Heart left ventricle (tissue), 13 donors: ENCODE results near the gene KCTD10.

Experiments
- CTCF ChIP-seq, 12 donors: fragments of 200-600 bp; sonication (generic) in 4 of 12; IDR thresholded peaks; one replicate each; pipeline versions ENCODE4 v1.5.0 to v1.8.0; 2018 to 2022; ENCODE audit warnings: antibody characterized with exemption in 12 of 12, mild to moderate bottlenecking in 5 of 12
- POLR2A ChIP-seq, 2 donors: fragments of 450-650 bp; IDR thresholded peaks; one replicate each; pipeline ENCODE4 v1.6.1; 2017; ENCODE audit warnings: antibody characterized with exemption in 2 of 2, mild to moderate bottlenecking in 2 of 2, moderate library complexity in 2 of 2
- donor health status: ischemic (EF 13 %, LVEDD 7.1; RV severe dilation, severe dysfunction).
- donor health status: DM: no; HTN: yes; CAD: no.
- donor health status: DM: no; HTN: no; CAD: no.
- donor health status: ischemic (EF 25% LVEDD 6.9; RV normal size, moderate dysfunction).
- donor health status: ischemic (EF 25% LVEDD 5.7; RV mildly dilated, moderate dysfunction).
- donor health status: ischemic (EF 35%, LVEDD 5.7; RV mildly dilated, moderate dysfunction).
- donor health status: nonischemic (EF 11% LVEDD 7.7; RV severe dilation, severe dysfunction).
- donor health status: DM: yes; HTN: yes; CAD: no.
- donor health status: PGD.
- donor health status: ischemic (EF 29% LVEDD 5.4; RV normal size, mild dysfunction).
- donor health status: nonischemic (EF 23%, LVEDD 6.1; RV moderate dilation, normal function).

- TF ChIP-seq CTCF (IDR thresholded peaks at IDR 0.05): no peak
- no peak for TF ChIP-seq POLR2A (IDR thresholded peaks at IDR 0.05)
Measured at GRCh38 chr12:109491671-109492070, 14.6 kb upstream of the KCTD10 start.
